Body of pancreas (tissue), 4 donors: ENCODE results near the gene CDK19.

Source experiments
- POLR2A ChIP-seq, 3 donors: fragments of 450-650 bp; IDR thresholded peaks; one replicate each; pipeline ENCODE4 v1.6.1; 2016; ENCODE audit warnings: antibody characterized with exemption in 3 of 3, mild to moderate bottlenecking in 2 of 3
- TF ChIP-seq, protein P1 (sequence below), 7 experiments: fragments of 450-650 bp in 4 of 7; fragments of 200-600 bp in 3 of 7; sonication (generic) in 3 of 7; IDR thresholded peaks; one replicate each; pipeline ENCODE4 v1.5.1; 2016 to 2019; ENCODE audit warnings: antibody characterized with exemption in 7 of 7

DNA sequence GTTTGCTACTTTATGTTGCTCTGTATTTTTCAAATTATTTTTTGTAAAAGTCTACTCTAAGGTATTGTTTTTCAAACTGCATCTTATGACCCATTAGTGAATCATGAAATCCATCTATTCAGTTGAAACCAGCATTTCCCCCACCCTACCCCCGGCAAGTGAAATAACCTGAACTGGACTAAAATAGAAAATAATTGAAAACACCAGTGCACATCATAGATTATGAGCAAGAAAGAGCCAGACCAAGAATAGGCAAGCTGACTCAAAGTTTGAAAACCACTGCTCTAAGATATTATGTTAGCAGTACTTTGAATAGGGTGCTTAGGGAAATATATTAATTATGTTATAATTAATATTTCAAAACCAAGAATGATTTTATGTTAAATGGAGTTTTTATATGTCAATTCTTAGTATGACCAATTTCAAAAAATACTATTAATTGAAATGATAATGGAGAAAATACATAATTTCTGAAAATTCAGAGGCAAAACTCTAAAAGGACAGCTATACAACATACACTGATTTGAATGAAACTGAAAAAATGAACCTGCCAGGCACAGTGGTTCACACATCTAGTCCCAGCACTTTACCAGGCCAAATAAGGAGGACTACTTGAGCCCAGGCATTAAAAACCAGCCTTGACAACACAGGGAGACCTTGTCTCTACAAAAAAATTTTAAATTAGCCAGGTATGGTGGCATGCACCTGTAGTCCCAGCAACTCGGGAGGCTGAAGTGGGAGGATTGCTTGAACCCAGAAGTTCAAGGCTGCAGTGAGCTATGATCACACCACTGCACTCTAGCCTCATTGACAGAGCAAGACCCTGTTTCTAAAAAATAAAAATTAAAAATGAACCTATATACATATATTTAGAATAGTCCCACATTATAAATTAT, 112.0 kb downstream of the CDK19 start:
- TF ChIP-seq, protein P1, sequence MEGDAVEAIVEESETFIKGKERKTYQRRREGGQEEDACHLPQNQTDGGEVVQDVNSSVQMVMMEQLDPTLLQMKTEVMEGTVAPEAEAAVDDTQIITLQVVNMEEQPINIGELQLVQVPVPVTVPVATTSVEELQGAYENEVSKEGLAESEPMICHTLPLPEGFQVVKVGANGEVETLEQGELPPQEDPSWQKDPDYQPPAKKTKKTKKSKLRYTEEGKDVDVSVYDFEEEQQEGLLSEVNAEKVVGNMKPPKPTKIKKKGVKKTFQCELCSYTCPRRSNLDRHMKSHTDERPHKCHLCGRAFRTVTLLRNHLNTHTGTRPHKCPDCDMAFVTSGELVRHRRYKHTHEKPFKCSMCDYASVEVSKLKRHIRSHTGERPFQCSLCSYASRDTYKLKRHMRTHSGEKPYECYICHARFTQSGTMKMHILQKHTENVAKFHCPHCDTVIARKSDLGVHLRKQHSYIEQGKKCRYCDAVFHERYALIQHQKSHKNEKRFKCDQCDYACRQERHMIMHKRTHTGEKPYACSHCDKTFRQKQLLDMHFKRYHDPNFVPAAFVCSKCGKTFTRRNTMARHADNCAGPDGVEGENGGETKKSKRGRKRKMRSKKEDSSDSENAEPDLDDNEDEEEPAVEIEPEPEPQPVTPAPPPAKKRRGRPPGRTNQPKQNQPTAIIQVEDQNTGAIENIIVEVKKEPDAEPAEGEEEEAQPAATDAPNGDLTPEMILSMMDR (IDR thresholded peaks at IDR 0.05): no peak
- TF ChIP-seq POLR2A (IDR thresholded peaks at IDR 0.05): no peak
